ENCODE results near the gene MUC22.

Gene MUC22

DNA sequence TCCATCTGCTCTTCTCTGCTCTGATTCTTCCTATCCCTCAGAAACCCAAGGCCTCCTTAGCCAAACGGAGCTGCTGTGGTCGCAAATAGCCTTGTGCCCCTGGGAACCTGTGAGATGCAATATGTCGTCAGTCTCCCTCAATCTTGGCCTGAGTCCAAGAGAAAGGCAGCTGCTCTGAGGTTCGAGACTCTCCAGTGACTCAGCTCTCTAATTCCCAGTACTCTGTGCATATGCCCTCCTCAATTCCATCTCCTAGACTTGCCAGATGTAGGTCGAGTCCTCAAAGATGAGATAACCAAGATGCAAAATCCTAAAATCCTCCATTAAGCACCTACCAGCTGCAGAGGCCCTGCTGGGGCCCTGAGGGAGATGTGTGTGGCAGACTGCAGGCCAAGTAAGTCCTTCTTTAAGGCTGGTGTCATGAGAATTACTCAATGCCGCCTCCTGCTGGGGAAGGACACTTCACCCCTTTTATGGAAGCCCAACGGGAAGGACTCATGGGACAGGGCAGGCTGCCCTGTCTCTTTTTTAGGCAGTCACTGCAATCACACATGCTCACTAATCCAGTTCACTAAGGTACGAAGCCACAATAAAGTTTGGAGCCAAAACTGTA is 73.6 kb downstream of the MUC22 start:
- peak in 3 of 6 experiments; percentile 2 to 14 (median 2) for DNase-seq

Data from stimulated activated naive CD4-positive, alpha-beta T cell (primary cell).